Endothelial cell (in vitro differentiated cells): ENCODE data around the gene TPRG1. TPM values are rescaled to one million over a fixed set of nuclear protein-coding genes. Genes with fewer than 3 reads are reported as not detected.

ENCODE experiments used
- DNase-seq: peaks from one replicate; pipeline ENCODE4 v3.0.0; 2021; ENCODE audit warnings: low spot score
- H3K27ac Mint-ChIP-seq: one replicate; pipeline ENCODE4 v1.8.0; 2021; ENCODE audit warnings: mixed read lengths, inconsistent platforms; ENCODE audit not compliant: unreplicated experiment
- H3K27me3 Mint-ChIP-seq: one replicate; pipeline ENCODE4 v1.8.0; 2021; ENCODE audit warnings: mild to moderate bottlenecking, moderate library complexity, mixed read lengths, inconsistent platforms; ENCODE audit not compliant: unreplicated experiment
- H3K36me3 Mint-ChIP-seq: one replicate; pipeline ENCODE4 v1.8.0; 2021; ENCODE audit warnings: mild to moderate bottlenecking, low read depth, mixed read lengths, inconsistent platforms; ENCODE audit not compliant: unreplicated experiment
- H3K4me1 Mint-ChIP-seq: one replicate; pipeline ENCODE4 v1.8.0; 2021; ENCODE audit warnings: mild to moderate bottlenecking, mixed read lengths, inconsistent platforms; ENCODE audit not compliant: unreplicated experiment
- H3K4me3 Mint-ChIP-seq: one replicate; pipeline ENCODE4 v1.8.0; 2021; ENCODE audit warnings: mild to moderate bottlenecking, mixed read lengths, inconsistent platforms; ENCODE audit not compliant: unreplicated experiment
- H3K9me3 Mint-ChIP-seq: one replicate; pipeline ENCODE4 v1.8.0; 2021; ENCODE audit warnings: mixed read lengths, inconsistent platforms; ENCODE audit not compliant: unreplicated experiment
- total RNA-seq: library from RNA; stranded (reverse); fragmentation: NEBNext Ultra II Directional; extraction: Animal tissue kit (Norgen Biotek cat#: 25700); gene quantifications from one replicate; pipeline ENCODE4 v1.2.1, GENCODE V29; 2021; ENCODE audit not compliant: unreplicated experiment
- TF ChIP-seq, protein P1 (sequence below): fragments of 200-600 bp; sonication (generic); IDR thresholded peaks from one replicate; pipeline ENCODE4 v1.5.0; 2021; ENCODE audit warnings: antibody characterized with exemption; ENCODE audit not compliant: unreplicated experiment

Gene TPRG1
- total RNA-seq, 1 donor from 2014 or later = 2.1 TPM

- DNase-seq = no peak
- Mint-ChIP-seq H3K27ac (no peak overlapping the region), H3K9me3 (no peaks in the 10 kb centered on the region), H3K4me3 (no peak overlapping the region), H3K36me3 (no peaks in the 10 kb centered on the region), H3K27me3 (no peaks in the 10 kb centered on the region), H3K4me1 (peaks cover 6% of the 10 kb centered on the region)
- TF ChIP-seq, protein P1, sequence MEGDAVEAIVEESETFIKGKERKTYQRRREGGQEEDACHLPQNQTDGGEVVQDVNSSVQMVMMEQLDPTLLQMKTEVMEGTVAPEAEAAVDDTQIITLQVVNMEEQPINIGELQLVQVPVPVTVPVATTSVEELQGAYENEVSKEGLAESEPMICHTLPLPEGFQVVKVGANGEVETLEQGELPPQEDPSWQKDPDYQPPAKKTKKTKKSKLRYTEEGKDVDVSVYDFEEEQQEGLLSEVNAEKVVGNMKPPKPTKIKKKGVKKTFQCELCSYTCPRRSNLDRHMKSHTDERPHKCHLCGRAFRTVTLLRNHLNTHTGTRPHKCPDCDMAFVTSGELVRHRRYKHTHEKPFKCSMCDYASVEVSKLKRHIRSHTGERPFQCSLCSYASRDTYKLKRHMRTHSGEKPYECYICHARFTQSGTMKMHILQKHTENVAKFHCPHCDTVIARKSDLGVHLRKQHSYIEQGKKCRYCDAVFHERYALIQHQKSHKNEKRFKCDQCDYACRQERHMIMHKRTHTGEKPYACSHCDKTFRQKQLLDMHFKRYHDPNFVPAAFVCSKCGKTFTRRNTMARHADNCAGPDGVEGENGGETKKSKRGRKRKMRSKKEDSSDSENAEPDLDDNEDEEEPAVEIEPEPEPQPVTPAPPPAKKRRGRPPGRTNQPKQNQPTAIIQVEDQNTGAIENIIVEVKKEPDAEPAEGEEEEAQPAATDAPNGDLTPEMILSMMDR = no peak
These were observed 111.0 kb downstream of the TPRG1 start for GRCh38 chr3:189282741-189283140.

DNA sequence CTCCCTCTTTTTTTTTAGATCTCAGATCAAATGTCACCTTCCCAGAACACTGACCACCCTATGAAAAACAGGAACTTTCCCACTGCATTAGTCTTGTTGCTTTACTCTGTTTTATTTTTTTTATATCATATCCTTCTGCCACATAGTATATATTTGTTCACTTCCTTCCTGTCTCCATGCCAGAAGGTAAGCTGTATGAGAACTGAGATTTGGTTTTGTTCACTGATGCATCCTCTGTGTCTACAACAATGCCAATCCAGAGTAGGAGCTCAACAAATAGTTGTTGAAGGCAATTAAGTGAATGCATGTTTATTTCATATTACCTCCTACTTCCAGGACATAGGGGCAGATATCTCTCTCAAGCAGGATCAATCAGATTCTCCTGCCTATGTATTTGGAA, 114.4 kb downstream of the TPRG1 start:
- H3K27ac Mint-ChIP-seq = no peak overlapping the region
- H3K4me1 Mint-ChIP-seq = peaks cover 6% of the 10 kb centered on the region
- no peak for DNase-seq
- TF ChIP-seq, protein P1 = no peak
- H3K4me3 Mint-ChIP-seq = no peak overlapping the region
- H3K9me3 Mint-ChIP-seq = no peaks in the 10 kb centered on the region
- H3K36me3 Mint-ChIP-seq = no peaks in the 10 kb centered on the region
- H3K27me3 Mint-ChIP-seq = no peaks in the 10 kb centered on the region

DNA sequence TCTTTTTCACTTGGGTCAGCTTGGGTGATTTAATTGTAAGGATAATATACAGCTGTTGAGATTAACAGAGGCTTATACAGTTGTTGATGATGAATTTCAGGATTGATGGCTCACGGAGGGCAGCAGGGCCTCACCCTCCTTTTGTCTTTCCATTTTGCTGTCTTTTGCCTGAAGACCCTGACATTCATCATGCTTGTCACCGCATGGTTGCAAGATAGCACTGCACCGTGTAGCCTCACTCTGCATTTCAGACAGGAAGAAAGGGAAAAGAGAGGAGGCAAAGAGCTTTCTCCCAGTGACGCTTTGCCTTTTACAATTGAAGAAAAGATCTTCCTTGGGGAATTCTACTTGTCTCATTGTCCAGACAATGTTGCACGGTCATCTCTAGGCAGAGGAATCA, 115.1 kb downstream of the TPRG1 start:
- no peaks in the 10 kb centered on the region for H3K9me3 Mint-ChIP-seq
- peaks cover 6% of the 10 kb centered on the region for H3K4me1 Mint-ChIP-seq
- no peak overlapping the region for H3K27ac Mint-ChIP-seq
- no peaks in the 10 kb centered on the region for H3K36me3 Mint-ChIP-seq
- no peak overlapping the region for H3K4me3 Mint-ChIP-seq
- no peaks in the 10 kb centered on the region for H3K27me3 Mint-ChIP-seq
- DNase-seq = no peak
- TF ChIP-seq, protein P1 = no peak

DNA sequence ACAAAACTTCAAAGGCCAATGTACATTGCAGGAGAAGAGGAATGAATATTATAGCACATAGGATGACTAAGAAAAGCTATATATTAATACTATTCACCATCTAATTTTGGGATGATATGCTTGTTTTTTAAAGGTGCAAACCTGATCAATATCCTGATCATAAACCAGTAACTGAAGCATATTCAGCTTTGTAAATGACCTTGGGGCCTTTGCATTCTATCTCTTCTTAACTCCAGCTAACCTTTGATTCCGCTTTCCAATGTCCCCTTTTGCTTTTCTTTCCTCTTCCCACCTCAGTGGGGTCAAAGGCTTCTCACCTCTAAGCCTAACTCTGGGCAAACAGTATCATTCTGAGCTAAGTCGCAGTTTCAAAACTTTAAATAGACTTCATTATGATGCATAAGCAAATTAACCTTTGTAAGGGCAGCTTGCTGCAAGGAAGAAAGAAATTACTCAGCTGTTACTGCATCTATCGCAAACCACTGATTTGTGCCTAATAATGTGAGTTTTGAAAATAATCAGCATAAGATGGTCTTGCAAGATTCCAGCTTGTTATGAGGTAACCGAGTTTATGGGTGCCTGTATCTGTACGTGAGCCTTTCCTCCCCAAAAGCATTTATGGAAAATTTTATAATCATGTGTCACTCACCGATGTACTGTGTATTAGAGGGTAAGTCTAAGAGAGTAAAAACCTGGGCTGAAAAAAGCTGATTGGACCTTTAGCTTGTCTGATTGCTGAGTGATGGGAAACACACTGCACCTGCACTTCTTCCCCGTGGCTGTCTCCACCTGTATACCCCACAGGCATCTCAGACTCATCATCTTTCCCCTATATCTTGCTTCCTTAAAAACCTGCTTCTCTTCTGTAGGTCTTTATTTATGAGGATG, 116.8 kb downstream of the TPRG1 start:
- TF ChIP-seq, protein P1 = no peak
- no peaks in the 10 kb centered on the region for H3K9me3 Mint-ChIP-seq
- peaks cover 6% of the 10 kb centered on the region for H3K4me1 Mint-ChIP-seq
- H3K4me3 Mint-ChIP-seq = no peak overlapping the region
- no peak overlapping the region for H3K27ac Mint-ChIP-seq
- no peak for DNase-seq
- H3K36me3 Mint-ChIP-seq = no peaks in the 10 kb centered on the region
- no peaks in the 10 kb centered on the region for H3K27me3 Mint-ChIP-seq

GRCh38 chr3:189289251-189289650, 117.5 kb downstream of the TPRG1 start:
- DNase-seq = no peak
- Mint-ChIP-seq H3K4me3 (no peak overlapping the region), H3K9me3 (no peaks in the 10 kb centered on the region), H3K27ac (no peak overlapping the region), H3K27me3 (no peaks in the 10 kb centered on the region), H3K4me1 (peaks cover 6% of the 10 kb centered on the region), H3K36me3 (no peaks in the 10 kb centered on the region)
- TF ChIP-seq, protein P1 = no peak
